ENCODE results near the gene OR1E1.
"Not testable (repeated sequence)": the region's sequence is repeated elsewhere in the genome, so short reads cannot be mapped to it uniquely, and the experiment has no call there.

The OR1E1 gene

DNA sequence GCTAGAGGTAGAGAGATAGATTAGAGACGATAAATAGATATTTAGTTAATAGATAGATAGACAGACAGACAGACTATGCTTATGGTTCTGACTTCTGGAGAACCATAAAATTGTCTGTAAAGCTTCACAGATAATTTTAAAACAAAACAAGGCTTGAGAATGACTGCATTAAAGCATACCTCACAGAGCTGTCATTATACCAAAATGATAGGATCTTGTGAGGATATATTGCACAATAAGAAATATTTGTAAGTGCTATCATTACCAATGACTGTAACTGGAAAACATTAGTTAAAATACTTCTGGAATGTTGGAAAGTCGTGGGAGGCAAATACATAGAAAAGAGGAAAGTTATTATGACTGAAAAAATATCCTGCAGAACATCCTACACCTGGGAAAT is 3.6 kb upstream of the OR1E1 start (continued):
- no peak for TF ChIP-seq PPARA (CRISPR knock-in tag; IDR thresholded peaks at IDR 0.05; ENCODE audit: borderline replicate concordance)

DNA sequence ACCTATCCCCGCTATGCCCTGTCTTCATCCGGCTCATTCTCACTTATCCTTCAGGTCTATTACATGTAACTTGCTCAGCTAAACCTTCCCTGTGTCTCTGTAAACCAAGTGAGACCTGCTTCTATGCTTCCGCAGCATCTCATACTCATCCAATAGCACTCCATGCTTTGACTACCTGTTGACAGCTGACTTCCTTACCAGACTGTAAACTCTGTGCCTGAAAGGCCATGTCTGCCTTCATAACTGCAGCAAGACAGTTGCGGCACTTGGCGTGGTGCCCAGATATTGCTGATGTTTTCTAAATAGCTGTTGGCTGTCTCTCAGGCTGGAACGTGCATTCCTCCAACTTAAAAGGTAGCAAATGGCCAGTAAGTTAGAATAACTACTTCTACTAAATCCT is 1.8 kb upstream of the OR1E1 start:
- TF ChIP-seq, protein P1, sequence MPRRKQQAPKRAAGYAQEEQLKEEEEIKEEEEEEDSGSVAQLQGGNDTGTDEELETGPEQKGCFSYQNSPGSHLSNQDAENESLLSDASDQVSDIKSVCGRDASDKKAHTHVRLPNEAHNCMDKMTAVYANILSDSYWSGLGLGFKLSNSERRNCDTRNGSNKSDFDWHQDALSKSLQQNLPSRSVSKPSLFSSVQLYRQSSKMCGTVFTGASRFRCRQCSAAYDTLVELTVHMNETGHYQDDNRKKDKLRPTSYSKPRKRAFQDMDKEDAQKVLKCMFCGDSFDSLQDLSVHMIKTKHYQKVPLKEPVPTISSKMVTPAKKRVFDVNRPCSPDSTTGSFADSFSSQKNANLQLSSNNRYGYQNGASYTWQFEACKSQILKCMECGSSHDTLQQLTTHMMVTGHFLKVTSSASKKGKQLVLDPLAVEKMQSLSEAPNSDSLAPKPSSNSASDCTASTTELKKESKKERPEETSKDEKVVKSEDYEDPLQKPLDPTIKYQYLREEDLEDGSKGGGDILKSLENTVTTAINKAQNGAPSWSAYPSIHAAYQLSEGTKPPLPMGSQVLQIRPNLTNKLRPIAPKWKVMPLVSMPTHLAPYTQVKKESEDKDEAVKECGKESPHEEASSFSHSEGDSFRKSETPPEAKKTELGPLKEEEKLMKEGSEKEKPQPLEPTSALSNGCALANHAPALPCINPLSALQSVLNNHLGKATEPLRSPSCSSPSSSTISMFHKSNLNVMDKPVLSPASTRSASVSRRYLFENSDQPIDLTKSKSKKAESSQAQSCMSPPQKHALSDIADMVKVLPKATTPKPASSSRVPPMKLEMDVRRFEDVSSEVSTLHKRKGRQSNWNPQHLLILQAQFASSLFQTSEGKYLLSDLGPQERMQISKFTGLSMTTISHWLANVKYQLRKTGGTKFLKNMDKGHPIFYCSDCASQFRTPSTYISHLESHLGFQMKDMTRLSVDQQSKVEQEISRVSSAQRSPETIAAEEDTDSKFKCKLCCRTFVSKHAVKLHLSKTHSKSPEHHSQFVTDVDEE (CRISPR knock-in tag; IDR thresholded peaks at IDR 0.05), result no peak
- TF ChIP-seq, protein P2, sequence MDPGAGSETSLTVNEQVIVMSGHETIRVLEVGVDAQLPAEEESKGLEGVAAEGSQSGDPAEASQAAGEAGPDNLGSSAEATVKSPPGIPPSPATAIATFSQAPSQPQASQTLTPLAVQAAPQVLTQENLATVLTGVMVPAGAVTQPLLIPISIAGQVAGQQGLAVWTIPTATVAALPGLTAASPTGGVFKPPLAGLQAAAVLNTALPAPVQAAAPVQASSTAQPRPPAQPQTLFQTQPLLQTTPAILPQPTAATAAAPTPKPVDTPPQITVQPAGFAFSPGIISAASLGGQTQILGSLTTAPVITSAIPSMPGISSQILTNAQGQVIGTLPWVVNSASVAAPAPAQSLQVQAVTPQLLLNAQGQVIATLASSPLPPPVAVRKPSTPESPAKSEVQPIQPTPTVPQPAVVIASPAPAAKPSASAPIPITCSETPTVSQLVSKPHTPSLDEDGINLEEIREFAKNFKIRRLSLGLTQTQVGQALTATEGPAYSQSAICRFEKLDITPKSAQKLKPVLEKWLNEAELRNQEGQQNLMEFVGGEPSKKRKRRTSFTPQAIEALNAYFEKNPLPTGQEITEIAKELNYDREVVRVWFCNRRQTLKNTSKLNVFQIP (CRISPR knock-in tag; IDR thresholded peaks at IDR 0.05; ENCODE audit: borderline replicate concordance, low read depth), result no peak
- TF ChIP-seq ZNF565 (CRISPR knock-in tag; conservative IDR thresholded peaks at IDR 0.05; ENCODE audit: low read depth), result no peak
- no peak for TF ChIP-seq CSDC2 (CRISPR knock-in tag; IDR thresholded peaks at IDR 0.05)
- no peak for TF ChIP-seq GLIS3 (CRISPR knock-in tag; IDR thresholded peaks at IDR 0.05)
- TF ChIP-seq TCF4 (CRISPR knock-in tag; IDR thresholded peaks at IDR 0.05; ENCODE audit: borderline replicate concordance), result no peak
- TF ChIP-seq ZNF70 (CRISPR knock-in tag; IDR thresholded peaks at IDR 0.05), result no peak
- TF ChIP-seq, protein P3, sequence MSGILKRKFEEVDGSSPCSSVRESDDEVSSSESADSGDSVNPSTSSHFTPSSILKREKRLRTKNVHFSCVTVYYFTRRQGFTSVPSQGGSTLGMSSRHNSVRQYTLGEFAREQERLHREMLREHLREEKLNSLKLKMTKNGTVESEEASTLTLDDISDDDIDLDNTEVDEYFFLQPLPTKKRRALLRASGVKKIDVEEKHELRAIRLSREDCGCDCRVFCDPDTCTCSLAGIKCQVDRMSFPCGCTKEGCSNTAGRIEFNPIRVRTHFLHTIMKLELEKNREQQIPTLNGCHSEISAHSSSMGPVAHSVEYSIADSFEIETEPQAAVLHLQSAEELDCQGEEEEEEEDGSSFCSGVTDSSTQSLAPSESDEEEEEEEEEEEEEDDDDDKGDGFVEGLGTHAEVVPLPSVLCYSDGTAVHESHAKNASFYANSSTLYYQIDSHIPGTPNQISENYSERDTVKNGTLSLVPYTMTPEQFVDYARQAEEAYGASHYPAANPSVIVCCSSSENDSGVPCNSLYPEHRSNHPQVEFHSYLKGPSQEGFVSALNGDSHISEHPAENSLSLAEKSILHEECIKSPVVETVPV (CRISPR knock-in tag; IDR thresholded peaks at IDR 0.05), result no peak
- TF ChIP-seq ARNTL (CRISPR knock-in tag; IDR thresholded peaks at IDR 0.05; ENCODE audit: borderline replicate concordance, low read depth), result no peak
- TF ChIP-seq ZFP30 (CRISPR knock-in tag; IDR thresholded peaks at IDR 0.05), result no peak
- TF ChIP-seq, protein P4, sequence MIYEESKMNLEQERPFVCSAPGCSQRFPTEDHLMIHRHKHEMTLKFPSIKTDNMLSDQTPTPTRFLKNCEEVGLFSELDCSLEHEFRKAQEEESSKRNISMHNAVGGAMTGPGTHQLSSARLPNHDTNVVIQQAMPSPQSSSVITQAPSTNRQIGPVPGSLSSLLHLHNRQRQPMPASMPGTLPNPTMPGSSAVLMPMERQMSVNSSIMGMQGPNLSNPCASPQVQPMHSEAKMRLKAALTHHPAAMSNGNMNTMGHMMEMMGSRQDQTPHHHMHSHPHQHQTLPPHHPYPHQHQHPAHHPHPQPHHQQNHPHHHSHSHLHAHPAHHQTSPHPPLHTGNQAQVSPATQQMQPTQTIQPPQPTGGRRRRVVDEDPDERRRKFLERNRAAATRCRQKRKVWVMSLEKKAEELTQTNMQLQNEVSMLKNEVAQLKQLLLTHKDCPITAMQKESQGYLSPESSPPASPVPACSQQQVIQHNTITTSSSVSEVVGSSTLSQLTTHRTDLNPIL (CRISPR knock-in tag; IDR thresholded peaks at IDR 0.05; ENCODE audit: low read depth), result no peak
- TF ChIP-seq ZC3H10 (CRISPR knock-in tag; IDR thresholded peaks at IDR 0.05), result no peak
- TF ChIP-seq RARB (CRISPR knock-in tag; IDR thresholded peaks at IDR 0.05), result no peak
- TF ChIP-seq BACH2 (CRISPR knock-in tag; IDR thresholded peaks at IDR 0.05; ENCODE audit: borderline replicate concordance), result no peak
- no peak for TF ChIP-seq ESRRG (CRISPR knock-in tag; IDR thresholded peaks at IDR 0.05)
- TF ChIP-seq PPARA (CRISPR knock-in tag; IDR thresholded peaks at IDR 0.05; ENCODE audit: borderline replicate concordance), result no peak
- TF ChIP-seq SNAI2 (CRISPR knock-in tag; IDR thresholded peaks at IDR 0.05), result no peak
- ATAC-seq, result no peak

DNA sequence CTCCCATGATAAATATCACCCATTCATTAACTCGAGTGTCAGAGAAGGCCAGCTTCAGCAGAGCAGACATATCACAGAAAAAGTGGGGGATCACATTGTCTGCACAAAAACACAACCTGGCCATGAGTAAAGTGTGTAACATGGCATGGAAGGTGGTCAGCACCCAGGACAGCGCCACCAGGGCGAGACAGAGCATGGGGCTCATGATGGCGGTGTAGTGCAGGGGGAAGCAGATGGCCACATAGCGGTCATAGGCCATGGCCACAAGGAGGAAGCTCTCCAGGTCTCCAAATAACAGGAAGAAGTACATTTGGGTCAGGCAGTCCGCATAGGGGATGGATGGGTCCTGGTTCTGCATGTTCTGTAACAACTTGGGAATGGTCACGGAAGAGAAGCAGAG is 409 bp downstream of the OR1E1 start:
- ATAC-seq, result not testable (repeated sequence)

DNA sequence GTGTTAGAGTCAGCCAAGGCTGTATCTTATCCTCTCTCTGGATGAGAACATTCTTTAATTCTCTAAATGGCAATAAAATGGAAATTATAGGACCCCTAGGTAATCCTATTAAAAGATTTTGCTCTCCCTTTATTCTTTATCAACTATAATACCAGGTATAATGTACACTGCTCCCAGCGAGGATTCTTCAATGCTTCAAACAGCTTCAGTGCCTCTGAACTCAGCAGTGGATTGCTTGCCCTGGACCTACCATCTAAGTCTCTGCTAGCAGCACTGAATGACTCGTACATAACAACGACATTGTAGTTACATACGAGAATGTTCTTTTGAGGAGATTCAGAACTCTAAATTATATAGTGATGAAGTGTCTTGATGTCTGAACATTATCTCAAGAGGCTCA is 8.4 kb downstream of the OR1E1 start:
- TF ChIP-seq, protein P4 (CRISPR knock-in tag; IDR thresholded peaks at IDR 0.05; ENCODE audit: low read depth), result no peak
- no peak for TF ChIP-seq ZNF70 (CRISPR knock-in tag; IDR thresholded peaks at IDR 0.05)
- TF ChIP-seq, protein P5, sequence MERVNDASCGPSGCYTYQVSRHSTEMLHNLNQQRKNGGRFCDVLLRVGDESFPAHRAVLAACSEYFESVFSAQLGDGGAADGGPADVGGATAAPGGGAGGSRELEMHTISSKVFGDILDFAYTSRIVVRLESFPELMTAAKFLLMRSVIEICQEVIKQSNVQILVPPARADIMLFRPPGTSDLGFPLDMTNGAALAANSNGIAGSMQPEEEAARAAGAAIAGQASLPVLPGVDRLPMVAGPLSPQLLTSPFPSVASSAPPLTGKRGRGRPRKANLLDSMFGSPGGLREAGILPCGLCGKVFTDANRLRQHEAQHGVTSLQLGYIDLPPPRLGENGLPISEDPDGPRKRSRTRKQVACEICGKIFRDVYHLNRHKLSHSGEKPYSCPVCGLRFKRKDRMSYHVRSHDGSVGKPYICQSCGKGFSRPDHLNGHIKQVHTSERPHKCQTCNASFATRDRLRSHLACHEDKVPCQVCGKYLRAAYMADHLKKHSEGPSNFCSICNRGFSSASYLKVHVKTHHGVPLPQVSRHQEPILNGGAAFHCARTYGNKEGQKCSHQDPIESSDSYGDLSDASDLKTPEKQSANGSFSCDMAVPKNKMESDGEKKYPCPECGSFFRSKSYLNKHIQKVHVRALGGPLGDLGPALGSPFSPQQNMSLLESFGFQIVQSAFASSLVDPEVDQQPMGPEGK (CRISPR knock-in tag; IDR thresholded peaks at IDR 0.05; ENCODE audit: borderline replicate concordance), result no peak
- TF ChIP-seq CSDC2 (CRISPR knock-in tag; IDR thresholded peaks at IDR 0.05), result no peak
- TF ChIP-seq PPARA (CRISPR knock-in tag; IDR thresholded peaks at IDR 0.05; ENCODE audit: borderline replicate concordance), result no peak
- TF ChIP-seq TCF4 (CRISPR knock-in tag; IDR thresholded peaks at IDR 0.05; ENCODE audit: borderline replicate concordance), result no peak
- TF ChIP-seq, protein P1 (CRISPR knock-in tag; IDR thresholded peaks at IDR 0.05), result no peak
- TF ChIP-seq ARNTL (CRISPR knock-in tag; IDR thresholded peaks at IDR 0.05; ENCODE audit: borderline replicate concordance, low read depth), result no peak
- no peak for TF ChIP-seq ZNF8 (CRISPR knock-in tag; IDR thresholded peaks at IDR 0.05)
- TF ChIP-seq, protein P2 (CRISPR knock-in tag; IDR thresholded peaks at IDR 0.05; ENCODE audit: borderline replicate concordance, low read depth), result no peak
- TF ChIP-seq ZNF565 (CRISPR knock-in tag; conservative IDR thresholded peaks at IDR 0.05; ENCODE audit: low read depth), result no peak
- no peak for TF ChIP-seq BACH2 (CRISPR knock-in tag; IDR thresholded peaks at IDR 0.05; ENCODE audit: borderline replicate concordance)
- TF ChIP-seq SNAI2 (CRISPR knock-in tag; IDR thresholded peaks at IDR 0.05), result no peak
- no peak for ATAC-seq

All from SK-N-SH treated with all-trans-retinoic acid at 6 μM for 48 hours (cell line).